HL-60 (cell line): ENCODE results near the gene RPE65.

Source experiments
- DNase-seq, 2 experiments: peaks; one replicate each; pipeline ENCODE4 v3.0.0-alpha.2; 2010 to 2020; ENCODE audit warnings: low read depth in 1 of 2, low spot score in 1 of 2
- H3K27ac ChIP-seq: fragments of 250-450 bp; sonication (Bioruptor Pico); replicated peaks from 2 replicates; pipeline ENCODE4 v1.5.1; 2020; ENCODE audit warnings: mild to moderate bottlenecking, moderate library complexity
- H3K27me3 ChIP-seq: fragments of 250-450 bp; sonication (Bioruptor Pico); 2 replicates; pipeline ENCODE4 v1.5.1; 2021; ENCODE audit warnings: mild to moderate bottlenecking, moderate library complexity; ENCODE audit not compliant: insufficient read depth, poor library complexity, severe bottlenecking
- H3K4me3 ChIP-seq: replicated peaks from 2 replicates; pipeline ENCODE4 v1.5.1; 2011; ENCODE audit warnings: mild to moderate bottlenecking, control low read depth, low read length; ENCODE audit not compliant: insufficient read depth
- CTCF ChIP-seq: IDR thresholded peaks from one replicate; pipeline ENCODE4 v1.5.1; 2011; ENCODE audit warnings: low read length, control low read depth, inconsistent platforms; ENCODE audit not compliant: insufficient read depth
- GABPA ChIP-seq: IDR thresholded peaks from 2 replicates; pipeline ENCODE4 v1.6.1; 2012; ENCODE audit warnings: low read depth
- POLR2AphosphoS5 ChIP-seq: IDR thresholded peaks from 2 replicates; pipeline ENCODE4 v1.6.1; 2012; ENCODE audit warnings: low read depth
- REST ChIP-seq: IDR thresholded peaks from 2 replicates; pipeline ENCODE4 v1.6.1; 2012; ENCODE audit warnings: low read depth; ENCODE audit not compliant: insufficient replicate concordance
- SPI1 ChIP-seq: IDR thresholded peaks from 2 replicates; pipeline ENCODE4 v1.6.1; 2012; ENCODE audit warnings: low read depth, mild to moderate bottlenecking, borderline replicate concordance

The RPE65 gene

GRCh38 chr1:68438310-68438709 lies 11.4 kb downstream of the RPE65 start:
- TF ChIP-seq CTCF (no peak), SPI1 (no peak), REST (no peak), POLR2AphosphoS5 (no peak), GABPA (no peak)

GRCh38 chr1:68433395-68433794 lies 16.4 kb downstream of the RPE65 start:
- Histone ChIP-seq H3K4me3 (no peak overlapping the region), H3K27me3 (no peaks in the 10 kb centered on the region), H3K27ac (no peak overlapping the region)
- DNase-seq, result no peak
- no peak for TF ChIP-seq SPI1
- TF ChIP-seq CTCF, result no peak
- TF ChIP-seq POLR2AphosphoS5, result no peak
- TF ChIP-seq GABPA, result no peak
- no peak for TF ChIP-seq REST

More at GRCh38 chr1:68438310-68438709, 11.4 kb downstream of the RPE65 start:
- no peak overlapping the region for H3K4me3 ChIP-seq
- H3K27ac ChIP-seq, result no peak overlapping the region
- DNase-seq, result no peak
- H3K27me3 ChIP-seq, result no peaks in the 10 kb centered on the region

- Histone ChIP-seq H3K27me3 (no peaks in the 10 kb centered on the region), H3K27ac (no peak overlapping the region), H3K4me3 (no peak overlapping the region)
- DNase-seq, result no peak
- no peak for TF ChIP-seq SPI1
- no peak for TF ChIP-seq REST
- no peak for TF ChIP-seq GABPA
- TF ChIP-seq CTCF, result no peak
- no peak for TF ChIP-seq POLR2AphosphoS5
These were observed 18.7 kb downstream of the RPE65 start for GRCh38 chr1:68431076-68431475.
